ENCODE results near the gene SPSB1.

DNA sequence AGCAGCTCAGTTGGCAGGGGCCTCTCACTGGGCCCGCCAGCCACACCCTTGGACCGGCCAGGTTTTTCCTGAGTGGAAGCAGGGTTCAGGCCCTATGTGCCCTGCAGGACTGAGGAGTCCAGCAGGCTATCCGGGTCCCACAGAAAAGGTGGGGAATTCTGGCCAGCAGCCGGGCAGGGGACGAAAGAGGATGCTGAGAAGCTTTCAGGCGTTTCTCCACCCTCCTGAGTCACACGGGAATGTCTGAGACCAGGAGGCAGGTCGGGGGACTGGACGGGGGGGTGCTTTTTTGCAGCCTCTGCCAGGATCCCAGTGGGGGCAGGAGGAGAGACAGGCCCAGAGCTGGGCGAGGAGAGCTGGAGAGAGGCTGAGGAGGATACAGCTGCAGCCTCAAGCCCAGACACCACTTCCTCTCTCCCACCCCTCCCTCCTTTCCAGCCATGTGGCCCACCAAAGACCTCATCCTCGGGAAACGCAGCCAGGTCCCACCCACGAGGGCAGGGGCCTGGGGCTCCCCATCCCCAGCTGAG lies 105.4 kb downstream of the SPSB1 start:
- TF ChIP-seq, protein P1, sequence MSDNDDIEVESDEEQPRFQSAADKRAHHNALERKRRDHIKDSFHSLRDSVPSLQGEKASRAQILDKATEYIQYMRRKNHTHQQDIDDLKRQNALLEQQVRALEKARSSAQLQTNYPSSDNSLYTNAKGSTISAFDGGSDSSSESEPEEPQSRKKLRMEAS (IDR thresholded peaks at IDR 0.05; ENCODE audit: low read depth, low read length): no peak
- TF ChIP-seq EP300 (IDR thresholded peaks at IDR 0.05; ENCODE audit: borderline replicate concordance in 1 of 2, control insufficient read depth in 1 of 2, low read depth in 2 of 2, low read length in 2 of 2): no peak
- TF ChIP-seq, protein P2, sequence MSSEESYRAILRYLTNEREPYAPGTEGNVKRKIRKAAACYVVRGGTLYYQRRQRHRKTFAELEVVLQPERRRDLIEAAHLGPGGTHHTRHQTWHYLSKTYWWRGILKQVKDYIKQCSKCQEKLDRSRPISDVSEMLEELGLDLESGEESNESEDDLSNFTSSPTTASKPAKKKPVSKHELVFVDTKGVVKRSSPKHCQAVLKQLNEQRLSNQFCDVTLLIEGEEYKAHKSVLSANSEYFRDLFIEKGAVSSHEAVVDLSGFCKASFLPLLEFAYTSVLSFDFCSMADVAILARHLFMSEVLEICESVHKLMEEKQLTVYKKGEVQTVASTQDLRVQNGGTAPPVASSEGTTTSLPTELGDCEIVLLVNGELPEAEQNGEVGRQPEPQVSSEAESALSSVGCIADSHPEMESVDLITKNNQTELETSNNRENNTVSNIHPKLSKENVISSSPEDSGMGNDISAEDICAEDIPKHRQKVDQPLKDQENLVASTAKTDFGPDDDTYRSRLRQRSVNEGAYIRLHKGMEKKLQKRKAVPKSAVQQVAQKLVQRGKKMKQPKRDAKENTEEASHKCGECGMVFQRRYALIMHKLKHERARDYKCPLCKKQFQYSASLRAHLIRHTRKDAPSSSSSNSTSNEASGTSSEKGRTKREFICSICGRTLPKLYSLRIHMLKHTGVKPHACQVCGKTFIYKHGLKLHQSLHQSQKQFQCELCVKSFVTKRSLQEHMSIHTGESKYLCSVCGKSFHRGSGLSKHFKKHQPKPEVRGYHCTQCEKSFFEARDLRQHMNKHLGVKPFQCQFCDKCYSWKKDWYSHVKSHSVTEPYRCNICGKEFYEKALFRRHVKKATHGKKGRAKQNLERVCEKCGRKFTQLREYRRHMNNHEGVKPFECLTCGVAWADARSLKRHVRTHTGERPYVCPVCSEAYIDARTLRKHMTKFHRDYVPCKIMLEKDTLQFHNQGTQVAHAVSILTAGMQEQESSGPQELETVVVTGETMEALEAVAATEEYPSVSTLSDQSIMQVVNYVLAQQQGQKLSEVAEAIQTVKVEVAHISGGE (CRISPR knock-in tag; IDR thresholded peaks at IDR 0.05): no peak
- TF ChIP-seq HDGF (IDR thresholded peaks at IDR 0.05): no peak
- TF ChIP-seq, protein P3, sequence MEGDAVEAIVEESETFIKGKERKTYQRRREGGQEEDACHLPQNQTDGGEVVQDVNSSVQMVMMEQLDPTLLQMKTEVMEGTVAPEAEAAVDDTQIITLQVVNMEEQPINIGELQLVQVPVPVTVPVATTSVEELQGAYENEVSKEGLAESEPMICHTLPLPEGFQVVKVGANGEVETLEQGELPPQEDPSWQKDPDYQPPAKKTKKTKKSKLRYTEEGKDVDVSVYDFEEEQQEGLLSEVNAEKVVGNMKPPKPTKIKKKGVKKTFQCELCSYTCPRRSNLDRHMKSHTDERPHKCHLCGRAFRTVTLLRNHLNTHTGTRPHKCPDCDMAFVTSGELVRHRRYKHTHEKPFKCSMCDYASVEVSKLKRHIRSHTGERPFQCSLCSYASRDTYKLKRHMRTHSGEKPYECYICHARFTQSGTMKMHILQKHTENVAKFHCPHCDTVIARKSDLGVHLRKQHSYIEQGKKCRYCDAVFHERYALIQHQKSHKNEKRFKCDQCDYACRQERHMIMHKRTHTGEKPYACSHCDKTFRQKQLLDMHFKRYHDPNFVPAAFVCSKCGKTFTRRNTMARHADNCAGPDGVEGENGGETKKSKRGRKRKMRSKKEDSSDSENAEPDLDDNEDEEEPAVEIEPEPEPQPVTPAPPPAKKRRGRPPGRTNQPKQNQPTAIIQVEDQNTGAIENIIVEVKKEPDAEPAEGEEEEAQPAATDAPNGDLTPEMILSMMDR (IDR thresholded peaks at IDR 0.05 in 2 of 3, conservative IDR thresholded peaks at IDR 0.05 in 1 of 3; ENCODE audit: control insufficient read depth in 2 of 3, extremely low read depth in 1 of 3, insufficient read depth in 1 of 3, low read depth in 3 of 3, low read length in 3 of 3): no peak
- no peak for TF ChIP-seq POLR2AphosphoS5 (IDR thresholded peaks at IDR 0.05; ENCODE audit: low read length)
- no peak for TF ChIP-seq YY1 (IDR thresholded peaks at IDR 0.05; ENCODE audit: low read depth, low read length)
- no peak for TF ChIP-seq MYC (IDR thresholded peaks at IDR 0.05; ENCODE audit: insufficient read depth, insufficient read length, insufficient replicate concordance, low read length, severe bottlenecking)
- TF ChIP-seq RAD21 (IDR thresholded peaks at IDR 0.05; ENCODE audit: insufficient read depth, low read depth, low read length): no peak
- TF ChIP-seq BHLHE40 (IDR thresholded peaks at IDR 0.05; ENCODE audit: borderline replicate concordance in 1 of 2, low read depth in 2 of 2, low read length in 1 of 2): no peak
- no peak for TF ChIP-seq NRF1 (conservative IDR thresholded peaks at IDR 0.05; ENCODE audit: low read depth, low read length)
- TF ChIP-seq, protein P4, sequence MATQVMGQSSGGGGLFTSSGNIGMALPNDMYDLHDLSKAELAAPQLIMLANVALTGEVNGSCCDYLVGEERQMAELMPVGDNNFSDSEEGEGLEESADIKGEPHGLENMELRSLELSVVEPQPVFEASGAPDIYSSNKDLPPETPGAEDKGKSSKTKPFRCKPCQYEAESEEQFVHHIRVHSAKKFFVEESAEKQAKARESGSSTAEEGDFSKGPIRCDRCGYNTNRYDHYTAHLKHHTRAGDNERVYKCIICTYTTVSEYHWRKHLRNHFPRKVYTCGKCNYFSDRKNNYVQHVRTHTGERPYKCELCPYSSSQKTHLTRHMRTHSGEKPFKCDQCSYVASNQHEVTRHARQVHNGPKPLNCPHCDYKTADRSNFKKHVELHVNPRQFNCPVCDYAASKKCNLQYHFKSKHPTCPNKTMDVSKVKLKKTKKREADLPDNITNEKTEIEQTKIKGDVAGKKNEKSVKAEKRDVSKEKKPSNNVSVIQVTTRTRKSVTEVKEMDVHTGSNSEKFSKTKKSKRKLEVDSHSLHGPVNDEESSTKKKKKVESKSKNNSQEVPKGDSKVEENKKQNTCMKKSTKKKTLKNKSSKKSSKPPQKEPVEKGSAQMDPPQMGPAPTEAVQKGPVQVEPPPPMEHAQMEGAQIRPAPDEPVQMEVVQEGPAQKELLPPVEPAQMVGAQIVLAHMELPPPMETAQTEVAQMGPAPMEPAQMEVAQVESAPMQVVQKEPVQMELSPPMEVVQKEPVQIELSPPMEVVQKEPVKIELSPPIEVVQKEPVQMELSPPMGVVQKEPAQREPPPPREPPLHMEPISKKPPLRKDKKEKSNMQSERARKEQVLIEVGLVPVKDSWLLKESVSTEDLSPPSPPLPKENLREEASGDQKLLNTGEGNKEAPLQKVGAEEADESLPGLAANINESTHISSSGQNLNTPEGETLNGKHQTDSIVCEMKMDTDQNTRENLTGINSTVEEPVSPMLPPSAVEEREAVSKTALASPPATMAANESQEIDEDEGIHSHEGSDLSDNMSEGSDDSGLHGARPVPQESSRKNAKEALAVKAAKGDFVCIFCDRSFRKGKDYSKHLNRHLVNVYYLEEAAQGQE (IDR thresholded peaks at IDR 0.05; ENCODE audit: low read depth, low read length): no peak
- no peak for TF ChIP-seq SP1 (IDR thresholded peaks at IDR 0.05; ENCODE audit: low read depth, low read length)
- no peak for TF ChIP-seq POLR2A (IDR thresholded peaks at IDR 0.05; ENCODE audit: low read depth, low read length)

All from GM12878 (cell line).